ENCODE data around the gene PHKB. TPM values are rescaled to one million over a fixed set of nuclear protein-coding genes. Genes with fewer than 3 reads are reported as not detected.

PHKB gene
- total and polyA plus RNA-seq, 2 experiments from 2014 or later, result 31.3 to 52.0 TPM

DNA sequence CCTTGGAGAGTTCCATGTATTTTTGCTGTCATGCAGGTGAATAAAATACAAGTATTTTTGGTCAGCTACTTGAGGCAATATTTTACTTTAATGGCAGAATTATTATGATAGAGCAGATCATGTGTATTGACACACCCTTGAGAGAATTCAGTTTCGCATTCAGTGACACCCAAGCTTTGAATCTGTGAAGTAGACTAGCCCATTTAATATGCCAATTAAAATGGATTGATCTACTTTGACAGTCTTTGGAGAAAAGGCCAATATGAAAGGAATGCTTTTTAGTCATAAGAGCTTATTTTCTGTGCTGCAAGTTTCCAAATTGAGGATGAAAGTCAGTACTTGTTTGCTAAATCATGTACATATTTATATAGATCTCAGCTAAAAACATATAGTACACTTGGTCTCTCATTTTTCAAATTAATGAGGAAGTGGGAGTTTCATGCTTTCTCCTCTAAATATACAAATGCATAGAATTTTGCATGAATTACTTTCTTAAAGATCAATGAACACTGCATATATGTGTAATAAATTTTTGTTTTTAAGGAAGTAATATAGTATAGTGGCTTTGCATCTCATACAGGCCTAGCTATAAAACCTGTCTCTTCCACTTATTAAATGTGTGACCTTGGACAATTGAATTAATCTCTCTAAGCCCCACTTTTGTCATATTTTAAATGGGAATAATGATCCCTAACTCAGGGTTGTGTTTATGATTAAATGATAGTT is 161.5 kb downstream of the PHKB start:
- Histone ChIP-seq H3F3A (ENCODE audit: insufficient read depth) (no peaks in the 10 kb centered on the region), H3K4me1 (ENCODE audit: insufficient read depth) (no peaks in the 10 kb centered on the region), H2AFZ (no peak overlapping the region), H3K9ac (no peak overlapping the region), H3K79me2 (ENCODE audit: insufficient read depth) (no peaks in the 10 kb centered on the region), H3K4me2 (ENCODE audit: unreplicated experiment) (no peak overlapping the region), H3K27ac (no peak overlapping the region), H3K36me3 (ENCODE audit: low read depth) (no peaks in the 10 kb centered on the region), H3K9me3 (ENCODE audit: low read depth) (no peaks in the 10 kb centered on the region), H3K27me3 (replicated peaks; ENCODE audit: insufficient read depth) (no peaks in the 10 kb centered on the region), H3K9me2 (ENCODE audit: insufficient read depth) (no peaks in the 10 kb centered on the region), H4K20me1 (ENCODE audit: insufficient read depth) (no peaks in the 10 kb centered on the region), H3K4me3 (no peak overlapping the region)
- TF ChIP-seq EZH2 (IDR thresholded peaks at IDR 0.05; ENCODE audit: insufficient read depth, poor library complexity, severe bottlenecking) (no peak), EZH2phosphoT487 (IDR thresholded peaks at IDR 0.05; ENCODE audit: insufficient read depth, low read depth) (no peak)
- DNase-seq, result no peak
- 100% methylated on average over 1 of the region's 1 CpG for WGBS, 2 experiments (ENCODE audit: low coverage in 1 of 2, low lambda C conversion rate in 2 of 2, missing lambda C conversion rate in 2 of 2)
- in situ Hi-C loops (cut with MboI), result no loop called here

- Histone ChIP-seq H3K4me3 (no peak overlapping the region), H3K27ac (no peak overlapping the region), H3K36me3 (ENCODE audit: low read depth) (no peaks in the 10 kb centered on the region), H3K9ac (no peak overlapping the region), H3K9me3 (ENCODE audit: low read depth) (no peaks in the 10 kb centered on the region), H3F3A (ENCODE audit: insufficient read depth) (no peaks in the 10 kb centered on the region), H3K4me1 (ENCODE audit: insufficient read depth) (no peaks in the 10 kb centered on the region), H4K20me1 (ENCODE audit: insufficient read depth) (no peaks in the 10 kb centered on the region), H3K9me2 (ENCODE audit: insufficient read depth) (no peaks in the 10 kb centered on the region), H3K79me2 (ENCODE audit: insufficient read depth) (no peaks in the 10 kb centered on the region), H2AFZ (no peak overlapping the region), H3K4me2 (ENCODE audit: unreplicated experiment) (no peak overlapping the region), H3K27me3 (replicated peaks; ENCODE audit: insufficient read depth) (no peaks in the 10 kb centered on the region)
- TF ChIP-seq EZH2phosphoT487 (IDR thresholded peaks at IDR 0.05; ENCODE audit: insufficient read depth, low read depth) (no peak), EZH2 (IDR thresholded peaks at IDR 0.05; ENCODE audit: insufficient read depth, poor library complexity, severe bottlenecking) (no peak)
- no peak for DNase-seq
- in situ Hi-C loops (cut with MboI), result no loop called here
- WGBS, 2 experiments (ENCODE audit: low coverage in 1 of 2, low lambda C conversion rate in 2 of 2, missing lambda C conversion rate in 2 of 2), result 91 to 97% methylated on average over 1 of the region's 1 CpG
Measured at GRCh38 chr16:47624563-47624962, 163.4 kb downstream of the PHKB start.

DNA sequence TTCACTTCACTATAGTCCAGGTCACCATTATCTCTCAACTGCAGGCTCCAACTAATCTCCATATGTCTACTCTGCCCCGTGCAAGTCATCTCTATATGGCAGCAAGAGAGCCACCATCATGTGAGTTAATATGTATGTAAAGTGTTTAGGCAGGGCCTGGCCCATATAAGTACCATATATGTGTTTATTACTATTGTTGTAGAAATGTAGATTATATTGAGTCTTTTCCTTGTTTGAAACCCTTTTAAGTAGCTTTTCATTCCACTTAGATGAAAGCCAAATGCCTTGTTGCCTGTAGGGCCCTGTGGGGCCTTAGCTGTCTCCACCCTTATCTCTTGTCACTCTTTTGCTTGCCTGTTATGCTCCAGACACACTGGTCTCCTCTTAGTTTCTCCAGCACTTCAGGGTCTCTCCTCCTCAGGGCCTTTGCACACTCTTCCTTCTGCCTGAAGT is 164.0 kb downstream of the PHKB start:
- WGBS, 2 experiments (ENCODE audit: low coverage in 1 of 2, low lambda C conversion rate in 2 of 2, missing lambda C conversion rate in 2 of 2), result 85 to 91% methylated on average over 1 of the region's 1 CpG
- Histone ChIP-seq H3K4me3 (no peak overlapping the region), H3K4me1 (ENCODE audit: insufficient read depth) (no peaks in the 10 kb centered on the region), H3K9me2 (ENCODE audit: insufficient read depth) (no peaks in the 10 kb centered on the region), H3K27ac (no peak overlapping the region), H3F3A (ENCODE audit: insufficient read depth) (no peaks in the 10 kb centered on the region), H3K36me3 (ENCODE audit: low read depth) (no peaks in the 10 kb centered on the region), H3K79me2 (ENCODE audit: insufficient read depth) (no peaks in the 10 kb centered on the region), H3K27me3 (replicated peaks; ENCODE audit: insufficient read depth) (no peaks in the 10 kb centered on the region), H2AFZ (no peak overlapping the region), H3K9ac (no peak overlapping the region), H3K9me3 (ENCODE audit: low read depth) (no peaks in the 10 kb centered on the region), H3K4me2 (ENCODE audit: unreplicated experiment) (no peak overlapping the region), H4K20me1 (ENCODE audit: insufficient read depth) (no peaks in the 10 kb centered on the region)
- TF ChIP-seq EZH2phosphoT487 (IDR thresholded peaks at IDR 0.05; ENCODE audit: insufficient read depth, low read depth) (no peak), EZH2 (IDR thresholded peaks at IDR 0.05; ENCODE audit: insufficient read depth, poor library complexity, severe bottlenecking) (no peak)
- in situ Hi-C loops (cut with MboI), result no loop called here
- no peak for DNase-seq

- Histone ChIP-seq H3K9me3 (ENCODE audit: low read depth) (no peaks in the 10 kb centered on the region), H3K36me3 (ENCODE audit: low read depth) (no peaks in the 10 kb centered on the region), H3K9ac (no peak overlapping the region), H3K4me3 (no peak overlapping the region), H3K79me2 (ENCODE audit: insufficient read depth) (no peaks in the 10 kb centered on the region), H4K20me1 (ENCODE audit: insufficient read depth) (no peaks in the 10 kb centered on the region), H3K27me3 (replicated peaks; ENCODE audit: insufficient read depth) (no peaks in the 10 kb centered on the region), H2AFZ (no peak overlapping the region), H3F3A (ENCODE audit: insufficient read depth) (no peaks in the 10 kb centered on the region), H3K27ac (no peak overlapping the region), H3K4me2 (ENCODE audit: unreplicated experiment) (no peak overlapping the region), H3K9me2 (ENCODE audit: insufficient read depth) (no peaks in the 10 kb centered on the region), H3K4me1 (ENCODE audit: insufficient read depth) (no peaks in the 10 kb centered on the region)
- in situ Hi-C loops (cut with MboI), result no loop called here
- no peak for TF ChIP-seq EZH2 (IDR thresholded peaks at IDR 0.05; ENCODE audit: insufficient read depth, poor library complexity, severe bottlenecking)
- TF ChIP-seq EZH2phosphoT487 (IDR thresholded peaks at IDR 0.05; ENCODE audit: insufficient read depth, low read depth), result no peak
- 93 to 100% methylated on average over 1 of the region's 1 CpG for WGBS, 2 experiments (ENCODE audit: low coverage in 1 of 2, low lambda C conversion rate in 2 of 2, missing lambda C conversion rate in 2 of 2)
- no peak for DNase-seq
Measured at GRCh38 chr16:47626246-47626645, 165.1 kb downstream of the PHKB start.

Measured in GM23248 (cell line).